ENCODE data around the gene KIAA0586. TPM values are rescaled to one million over a fixed set of nuclear protein-coding genes. Genes with fewer than 3 reads are reported as not detected.

The KIAA0586 gene
- total and polyA plus RNA-seq, 2 of the 13 experiments (the other 11 are each of a cell fraction or from before 2014, with no cell fraction given), result 12.6 to 25.2 TPM

DNA sequence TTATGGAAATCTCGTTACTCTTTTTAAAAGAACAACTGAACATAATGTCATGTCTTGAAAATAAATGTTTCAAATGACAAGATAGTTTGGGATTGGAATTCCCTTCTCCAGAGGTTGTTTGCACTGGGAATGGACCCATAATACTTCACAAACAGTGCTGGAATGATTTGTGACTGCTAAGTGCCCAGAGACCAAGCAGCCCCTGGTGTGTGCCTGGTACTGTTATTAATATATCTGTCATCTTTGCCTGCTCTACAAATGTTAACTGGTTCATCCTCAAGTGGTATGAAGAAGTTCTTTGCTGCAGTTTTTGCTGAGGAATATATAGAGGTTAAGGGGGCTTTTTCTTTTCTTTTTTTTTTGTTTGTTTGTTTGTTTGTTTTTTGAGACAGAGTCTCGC lies 145.3 kb downstream of the KIAA0586 start:
- ATAC-seq (no peak), FAIRE-seq (no peak), DNase-seq (ENCODE audit: low spot score) (no peak)
- Histone ChIP-seq H3K27me3 (ENCODE audit: control insufficient read depth in 1 of 2, insufficient read depth in 2 of 2, low read length in 2 of 2) (0 out of 5 replicates have a peak, but pooled peaks cover 0 to 2% of the 10 kb centered on the region in 2 experiments), H3K4me1 (ENCODE audit: insufficient read depth, low read length) (peaks cover 12% of the 10 kb centered on the region), H3K9me3 (ENCODE audit: low read length) (no peaks in the 10 kb centered on the region), H2AFZ (ENCODE audit: low read length) (no peak overlapping the region), H3K79me2 (ENCODE audit: insufficient read depth, low read length) (no peaks in the 10 kb centered on the region), H3K9ac (ENCODE audit: insufficient read depth, low read depth, low read length) (no peak overlapping the region), H3K36me3 (replicated peaks in 1 of 2; ENCODE audit: control insufficient read depth in 1 of 2, insufficient read depth in 2 of 2, low read length in 2 of 2) (no peaks in the 10 kb centered on the region), H4K20me1 (ENCODE audit: insufficient read depth, low read length) (no peaks in the 10 kb centered on the region), H3K27ac (ENCODE audit: extremely low read length, insufficient read depth, low read length) (no peak overlapping the region), H3K4me3 (replicated peaks in 1 of 3; ENCODE audit: insufficient read depth in 1 of 3, low read depth in 2 of 3, low read length in 3 of 3) (no peak overlapping the region), H3K4me2 (ENCODE audit: low read depth, low read length) (no peak overlapping the region)
- 6% methylated on average over 2 of the region's 2 CpGs for WGBS (ENCODE audit: low lambda C conversion rate)
- CTCF ChIA-PET (ENCODE audit: low intra/inter-chr PET ratio, low total read pairs), result no interaction called here
- POLR2A ChIA-PET, result no interaction called here
- TF ChIP-seq RBAK (CRISPR knock-in tag; IDR thresholded peaks at IDR 0.05), result no peak
- TF ChIP-seq PCBP2 (optimal IDR thresholded peaks at IDR 0.05; ENCODE audit: low read depth, low read length, poor library complexity, severe bottlenecking), result no peak
- no peak for TF ChIP-seq ZNF136 (CRISPR knock-in tag; IDR thresholded peaks at IDR 0.05; ENCODE audit: low read depth)
- TF ChIP-seq, protein P1, sequence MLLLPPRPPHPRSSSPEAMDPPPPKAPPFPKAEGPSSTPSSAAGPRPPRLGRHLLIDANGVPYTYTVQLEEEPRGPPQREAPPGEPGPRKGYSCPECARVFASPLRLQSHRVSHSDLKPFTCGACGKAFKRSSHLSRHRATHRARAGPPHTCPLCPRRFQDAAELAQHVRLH (CRISPR knock-in tag; IDR thresholded peaks at IDR 0.05; ENCODE audit: borderline replicate concordance, low read depth), result no peak
- no peak for TF ChIP-seq SP1 (IDR thresholded peaks at IDR 0.05)
- TF ChIP-seq SP1 (CRISPR knock-in tag; IDR thresholded peaks at IDR 0.05), result no peak
- no peak for TF ChIP-seq FOXK1 (CRISPR knock-in tag; IDR thresholded peaks at IDR 0.05; ENCODE audit: borderline replicate concordance, low read depth)
- no peak for TF ChIP-seq KAT2B (IDR thresholded peaks at IDR 0.05; ENCODE audit: borderline replicate concordance, low read depth, low read length)
- in situ Hi-C loops (cut with HindIII; ENCODE audit: extremely low pct_ligation_motif_present, low pct_unique_long_range_greater_than_20kb), result no loop called here
- no TSS peak for BruUV-seq (replicated peaks)
- intact Hi-C loops (cut with micrococcal nuclease; ENCODE audit: unreplicated experiment), result no loop called here

DNA sequence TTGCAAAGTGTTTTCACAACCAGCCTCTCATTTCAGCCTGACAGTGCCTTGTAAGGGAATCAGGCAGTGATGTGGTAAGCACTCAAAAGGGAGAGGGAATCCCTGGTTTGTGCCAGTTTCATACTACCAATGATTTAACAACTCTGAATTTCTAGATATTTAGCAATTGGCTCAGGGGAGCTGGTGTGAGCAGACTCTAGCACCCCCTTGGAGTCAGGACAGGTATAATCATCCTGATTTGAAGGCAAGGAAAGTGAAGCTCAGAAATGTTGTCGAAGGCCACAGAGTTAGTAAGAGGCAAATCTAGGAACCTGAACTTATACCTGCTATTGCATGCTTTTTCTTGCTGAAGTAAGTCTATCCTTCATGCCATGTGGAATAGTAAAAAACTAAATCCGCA lies 147.1 kb downstream of the KIAA0586 start:
- H3K4me1 ChIP-seq (ENCODE audit: insufficient read depth, low read length), result peaks cover 12% of the 10 kb centered on the region
- FAIRE-seq (no peak), DNase-seq (ENCODE audit: low spot score) (no peak), ATAC-seq (no peak)
- no peaks in the 10 kb centered on the region for H4K20me1 ChIP-seq (ENCODE audit: insufficient read depth, low read length)
- no TSS peak for BruUV-seq (replicated peaks)
- 38% methylated on average over 2 of the region's 2 CpGs for WGBS (ENCODE audit: low lambda C conversion rate)
- H3K36me3 ChIP-seq (replicated peaks in 1 of 2; ENCODE audit: control insufficient read depth in 1 of 2, insufficient read depth in 2 of 2, low read length in 2 of 2), result no peaks in the 10 kb centered on the region
- TF ChIP-seq HNF4A (CRISPR knock-in tag; IDR thresholded peaks at IDR 0.05), result no peak
- TF ChIP-seq REL (CRISPR knock-in tag; conservative IDR thresholded peaks at IDR 0.05), result no peak
- no peaks in the 10 kb centered on the region for H3K9me3 ChIP-seq (ENCODE audit: low read length)
- no peak overlapping the region for H3K9ac ChIP-seq (ENCODE audit: insufficient read depth, low read depth, low read length)
- intact Hi-C loops (cut with micrococcal nuclease; ENCODE audit: unreplicated experiment) (no loop called here), in situ Hi-C loops (cut with HindIII; ENCODE audit: extremely low pct_ligation_motif_present, low pct_unique_long_range_greater_than_20kb) (no loop called here)
- CTCF ChIA-PET (ENCODE audit: low intra/inter-chr PET ratio, low total read pairs), result no interaction called here
- H2AFZ ChIP-seq (ENCODE audit: low read length), result no peak overlapping the region
- no peak overlapping the region for H3K4me2 ChIP-seq (ENCODE audit: low read depth, low read length)
- 0 out of 5 replicates have a peak, but pooled peaks cover 0 to 2% of the 10 kb centered on the region in 2 experiments for H3K27me3 ChIP-seq (ENCODE audit: control insufficient read depth in 1 of 2, insufficient read depth in 2 of 2, low read length in 2 of 2)
- POLR2A ChIA-PET, result no interaction called here
- H3K27ac ChIP-seq (ENCODE audit: extremely low read length, insufficient read depth, low read length), result no peak overlapping the region
- no peaks in the 10 kb centered on the region for H3K79me2 ChIP-seq (ENCODE audit: insufficient read depth, low read length)
- H3K4me3 ChIP-seq (replicated peaks in 1 of 3; ENCODE audit: insufficient read depth in 1 of 3, low read depth in 2 of 3, low read length in 3 of 3), result no peak overlapping the region

All from HepG2 (cell line).